Duodenal mucosa (tissue), 2 donors: ENCODE results near the gene FBLIM1.
"Not testable (repeated sequence)": the region's sequence is repeated elsewhere in the genome, so short reads cannot be mapped to it uniquely, and the experiment has no call there.

Experiments
- H3K27ac ChIP-seq: one replicate; pipeline ENCODE4 v1.7.0; 2013; ENCODE audit warnings: low read depth, low read length
- H3K27me3 ChIP-seq, 2 donors: one replicate each; pipeline ENCODE4 v1.7.0; 2013; ENCODE audit warnings: low read length in 2 of 2, control low read depth in 1 of 2; ENCODE audit not compliant: insufficient read depth in 2 of 2, control insufficient read depth in 1 of 2
- H3K36me3 ChIP-seq, 2 donors: one replicate each; pipeline ENCODE4 v1.7.0; 2013; ENCODE audit warnings: low read length in 2 of 2, control low read depth in 1 of 2; ENCODE audit not compliant: insufficient read depth in 2 of 2, control insufficient read depth in 1 of 2
- H3K4me1 ChIP-seq, 2 donors: one replicate each; pipeline ENCODE4 v1.7.0; 2013; ENCODE audit warnings: low read length in 2 of 2, control low read depth in 1 of 2; ENCODE audit not compliant: insufficient read depth in 2 of 2, control insufficient read depth in 1 of 2
- H3K4me3 ChIP-seq, 2 donors: one replicate each; pipeline ENCODE4 v1.7.0; 2013; ENCODE audit warnings: low read length in 2 of 2, low read depth in 1 of 2
- H3K9ac ChIP-seq, 2 donors: one replicate each; pipeline ENCODE4 v1.7.0; 2013; ENCODE audit warnings: low read length in 2 of 2, low read depth in 1 of 2
- H3K9me3 ChIP-seq, 2 donors: one replicate each; pipeline ENCODE4 v1.7.0; 2013; ENCODE audit warnings: low read length in 2 of 2, control low read depth in 1 of 2; ENCODE audit not compliant: control insufficient read depth in 1 of 2

FBLIM1 gene

DNA sequence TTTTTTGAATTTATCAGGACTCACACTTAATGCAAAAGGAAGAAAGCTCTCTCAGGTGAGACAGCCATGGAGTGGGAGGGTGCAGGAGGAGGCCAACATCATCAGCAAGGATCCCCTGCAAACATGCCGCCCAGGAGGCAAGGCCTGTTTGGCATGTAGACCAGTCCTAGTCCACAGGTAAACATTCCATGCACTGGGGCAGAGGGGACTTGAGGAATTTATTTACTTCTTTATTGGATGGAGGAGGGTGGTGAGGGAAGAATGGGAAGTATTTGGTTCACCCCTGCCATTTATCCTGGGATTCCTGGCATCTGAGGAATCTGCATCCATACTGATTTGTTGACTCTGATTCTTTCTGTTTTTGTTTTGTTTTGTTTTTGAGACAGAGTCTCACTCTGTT lies 50.4 kb downstream of the FBLIM1 start:
- H3K9me3 ChIP-seq = no peaks in the 10 kb centered on the region
- no peaks in the 10 kb centered on the region for H3K36me3 ChIP-seq
- H3K4me3 ChIP-seq = no peak overlapping the region
- no peak overlapping the region for H3K9ac ChIP-seq
- no peaks in the 10 kb centered on the region for H3K4me1 ChIP-seq
- no peaks in the 10 kb centered on the region for H3K27me3 ChIP-seq
- no peak overlapping the region for H3K27ac ChIP-seq

GRCh38 chr1:15810073-15810472 lies 51.5 kb downstream of the FBLIM1 start:
- H3K36me3 ChIP-seq = no peaks in the 10 kb centered on the region
- H3K9me3 ChIP-seq = no peaks in the 10 kb centered on the region
- no peak overlapping the region for H3K9ac ChIP-seq
- no peaks in the 10 kb centered on the region for H3K27me3 ChIP-seq
- H3K27ac ChIP-seq = no peak overlapping the region
- no peak overlapping the region for H3K4me3 ChIP-seq
- H3K4me1 ChIP-seq = no peaks in the 10 kb centered on the region

GRCh38 chr1:15816674-15817073 lies 58.1 kb downstream of the FBLIM1 start:
- no peak overlapping the region for H3K9ac ChIP-seq
- H3K27me3 ChIP-seq = no peaks in the 10 kb centered on the region
- H3K36me3 ChIP-seq = no peaks in the 10 kb centered on the region
- no peak overlapping the region for H3K27ac ChIP-seq
- H3K4me3 ChIP-seq = no peak overlapping the region
- H3K4me1 ChIP-seq = no peaks in the 10 kb centered on the region
- no peaks in the 10 kb centered on the region for H3K9me3 ChIP-seq

GRCh38 chr1:15820478-15820877 lies 61.9 kb downstream of the FBLIM1 start:
- H3K27me3 ChIP-seq = no peaks in the 10 kb centered on the region
- no peak overlapping the region for H3K9ac ChIP-seq
- H3K4me1 ChIP-seq = no peaks in the 10 kb centered on the region
- H3K36me3 ChIP-seq = no peaks in the 10 kb centered on the region
- H3K9me3 ChIP-seq = no peaks in the 10 kb centered on the region
- no peak overlapping the region for H3K27ac ChIP-seq
- H3K4me3 ChIP-seq = no peak overlapping the region

DNA sequence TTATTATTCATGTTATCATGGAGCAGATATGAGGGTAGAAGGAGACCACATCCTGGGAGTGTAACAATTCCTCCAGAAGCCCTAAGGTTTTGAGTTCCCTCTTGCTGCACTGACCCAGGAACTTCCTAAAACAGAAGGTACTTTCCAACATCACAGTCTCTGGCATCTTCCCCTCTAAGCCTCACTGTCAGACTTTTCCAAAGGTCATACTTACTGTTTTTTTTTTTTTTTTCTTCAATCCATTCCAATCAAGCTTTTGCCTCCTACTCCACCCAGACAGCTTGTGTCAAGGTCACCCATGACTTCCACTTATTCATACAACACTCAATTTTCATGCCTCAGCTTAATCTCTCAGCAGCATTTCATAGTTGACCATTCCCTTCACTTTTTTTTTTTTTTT lies 67.2 kb downstream of the FBLIM1 start:
- Histone ChIP-seq H3K27ac (no peak overlapping the region), H3K9ac (no peak overlapping the region), H3K4me3 (no peak overlapping the region), H3K9me3 (no peaks in the 10 kb centered on the region), H3K27me3 (no peaks in the 10 kb centered on the region), H3K36me3 (no peaks in the 10 kb centered on the region), H3K4me1 (peaks cover 6 to 13% of the 10 kb centered on the region in 2 donors)

GRCh38 chr1:15826810-15827507 lies 68.4 kb downstream of the FBLIM1 start:
- Histone ChIP-seq H3K27me3 (no peaks in the 10 kb centered on the region), H3K27ac (no peak overlapping the region), H3K4me1 (peaks cover 6 to 13% of the 10 kb centered on the region in 2 donors), H3K9me3 (no peaks in the 10 kb centered on the region), H3K36me3 (no peaks in the 10 kb centered on the region), H3K4me3 (no peak overlapping the region), H3K9ac (no peak overlapping the region)

DNA sequence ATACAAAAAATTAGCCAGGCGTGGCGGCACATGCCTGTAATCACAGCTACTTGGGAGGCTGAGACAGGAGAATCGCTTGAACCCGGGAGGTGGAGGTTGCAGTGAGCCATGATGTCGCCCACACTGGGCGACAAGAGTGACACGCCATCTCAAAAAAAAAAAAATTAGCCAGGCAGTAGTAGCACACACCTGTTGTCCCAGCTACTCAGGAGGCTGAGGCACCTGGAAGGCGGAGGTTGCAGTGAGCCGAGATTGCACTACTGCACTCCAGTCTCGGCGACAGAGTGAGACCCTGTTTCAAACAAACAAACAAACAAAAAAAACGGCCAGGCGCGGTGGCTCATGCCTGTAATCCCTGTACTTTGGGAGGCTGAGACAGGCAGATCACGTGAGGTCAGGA lies 69.0 kb downstream of the FBLIM1 start:
- peaks cover 6 to 13% of the 10 kb centered on the region in 2 donors for H3K4me1 ChIP-seq
- H3K36me3 ChIP-seq, H3K9ac ChIP-seq, H3K27me3 ChIP-seq, H3K27ac ChIP-seq, H3K9me3 ChIP-seq, H3K4me3 ChIP-seq: not testable (repeated sequence)

GRCh38 chr1:15828931-15829330 lies 70.3 kb downstream of the FBLIM1 start:
- H3K4me3 ChIP-seq, H3K9me3 ChIP-seq, H3K27ac ChIP-seq, H3K36me3 ChIP-seq, H3K27me3 ChIP-seq, H3K9ac ChIP-seq: not testable (repeated sequence)
- H3K4me1 ChIP-seq = peaks cover 6 to 13% of the 10 kb centered on the region in 2 donors

GRCh38 chr1:15830258-15830657 lies 71.7 kb downstream of the FBLIM1 start:
- Histone ChIP-seq H3K9ac (no peak overlapping the region), H3K9me3 (no peaks in the 10 kb centered on the region), H3K36me3 (no peaks in the 10 kb centered on the region), H3K4me3 (no peak overlapping the region), H3K4me1 (peaks cover 6 to 13% of the 10 kb centered on the region in 2 donors), H3K27me3 (no peaks in the 10 kb centered on the region), H3K27ac (no peak overlapping the region)

GRCh38 chr1:15833069-15833679 lies 74.6 kb downstream of the FBLIM1 start:
- peak overlapping the region; percentile 90 to 98 for H3K4me3 ChIP-seq
- H3K36me3 ChIP-seq = no peaks in the 10 kb centered on the region
- H3K27ac ChIP-seq = no peak overlapping the region
- no peaks in the 10 kb centered on the region for H3K9me3 ChIP-seq
- H3K4me1 ChIP-seq = peaks cover 0 to 14% of the 10 kb centered on the region in 2 donors
- H3K9ac ChIP-seq = peak overlapping the region; percentile 98 to 100
- H3K27me3 ChIP-seq = no peaks in the 10 kb centered on the region
